Measurements from ENCODE around the gene ATXN10. TPM values are rescaled to one million over a fixed set of nuclear protein-coding genes. Genes with fewer than 3 reads are reported as not detected.

ATXN10 gene
- total and polyA plus RNA-seq, 10 of the 15 experiments (the other 5 are each of a cell fraction or from before 2014, with no cell fraction given), result 29.2 to 249 (median 146) TPM

GRCh38 chr22:45781966-45782365, 110.3 kb downstream of the ATXN10 start:
- no peak for TF ChIP-seq NR2C1 (IDR thresholded peaks at IDR 0.05)
- no peak for TF ChIP-seq ATF7 (IDR thresholded peaks at IDR 0.05; ENCODE audit: low read depth)
- no peak for TF ChIP-seq PML (IDR thresholded peaks at IDR 0.05; ENCODE audit: low read length)
- TF ChIP-seq MLLT1 (IDR thresholded peaks at IDR 0.05), result no peak
- TF ChIP-seq HCFC1 (IDR thresholded peaks at IDR 0.05; ENCODE audit: low read length), result no peak
- TF ChIP-seq RFX5 (IDR thresholded peaks at IDR 0.05; ENCODE audit: low read depth, low read length), result no peak
- TF ChIP-seq KAT2A (conservative IDR thresholded peaks at IDR 0.05; ENCODE audit: control insufficient read depth, low read depth, low read length), result no peak
- TF ChIP-seq PAX8 (IDR thresholded peaks at IDR 0.05), result no peak
- no peak for TF ChIP-seq MYC (IDR thresholded peaks at IDR 0.05; ENCODE audit: insufficient read depth, insufficient read length, insufficient replicate concordance, low read length, severe bottlenecking)
- TF ChIP-seq ZBTB11 (CRISPR knock-in tag; IDR thresholded peaks at IDR 0.05), result no peak
- TF ChIP-seq TCF3 (IDR thresholded peaks at IDR 0.05; ENCODE audit: borderline replicate concordance, insufficient read depth, low read depth, low read length), result no peak
- no peak for TF ChIP-seq MEF2B (IDR thresholded peaks at IDR 0.05; ENCODE audit: partially characterized antibody, poor library complexity, severe bottlenecking)
- no peak for TF ChIP-seq EGR1 (IDR thresholded peaks at IDR 0.05; ENCODE audit: borderline replicate concordance in 1 of 2, low read depth in 2 of 2, low read length in 2 of 2)
- CTCF ChIA-PET, result no interaction called here
- intact Hi-C loops (cut with micrococcal nuclease; ENCODE audit: unreplicated experiment), result no loop called here
- H3K9ac ChIP-seq (ENCODE audit: control insufficient read depth, insufficient read depth, low read length), result no peak overlapping the region
- no peaks in the 10 kb centered on the region for H3K9me3 ChIP-seq (replicated peaks; ENCODE audit: control insufficient read depth, insufficient read depth, low read length)
- no peak overlapping the region for H3K4me3 ChIP-seq
- no peaks in the 10 kb centered on the region for H4K20me1 ChIP-seq (ENCODE audit: control insufficient read depth, insufficient read depth)
- no peak overlapping the region for H2AFZ ChIP-seq (ENCODE audit: control insufficient read depth, low read depth, low read length)
- RAD21 ChIA-PET (ENCODE audit: unreplicated experiment), result interaction anchor here (0.6 kb wide), 1 partner anchor 1021 kb away, joined by 3 read pairs; no protein-coding TSS in a partner anchor
- no peak overlapping the region for H3K4me2 ChIP-seq (ENCODE audit: control insufficient read depth, insufficient read depth)
- H3K36me3 ChIP-seq (ENCODE audit: control insufficient read depth in 2 of 2, insufficient read depth in 2 of 2, low read length in 1 of 2), result peaks cover 2 to 8% of the 10 kb centered on the region in 2 experiments
- ATAC-seq (no peak), FAIRE-seq (no peak), DNase-seq (ENCODE audit: low read depth, low spot score) (no peak)
- H3K79me2 ChIP-seq (ENCODE audit: control insufficient read depth, insufficient read depth, low read length), result peaks cover 10% of the 10 kb centered on the region
- SMC1A ChIA-PET (ENCODE audit: uncharacterized antibody, unreplicated experiment), result interaction anchor here (0.8 to 1.5 kb wide), 2 partner anchors 11 to 41 kb away, joined by 3 read pairs; no protein-coding TSS in a partner anchor
- H3K27me3 ChIP-seq (replicated peaks in 1 of 2; ENCODE audit: control insufficient read depth in 2 of 2, insufficient read depth in 2 of 2, low read length in 1 of 2), result no peaks in the 10 kb centered on the region
- BruUV-seq (replicated peaks), result no TSS peak
- POLR2A ChIA-PET, result no interaction called here
- 94% methylated on average over 6 of the region's 6 CpGs for WGBS (ENCODE audit: insufficient coverage, insufficient replicate concordance, low lambda C conversion rate, missing lambda C conversion rate)
- peaks cover 27% of the 10 kb centered on the region for H3K4me1 ChIP-seq (ENCODE audit: control insufficient read depth, insufficient read depth, low read length)
- in situ Hi-C loops (cut with MboI), result no loop called here
- H3K27ac ChIP-seq (ENCODE audit: control insufficient read depth, insufficient read depth), result no peak overlapping the region

Measured in GM12878 (cell line).